Measurements from ENCODE around the gene MT1A. TPM values are rescaled to one million over a fixed set of nuclear protein-coding genes. Genes with fewer than 3 reads are reported as not detected.
A peak's percentile ranks its signal among the peaks of the same experiment; 100 is the strongest.

MT1A gene
- total RNA-seq, 2 experiments from 2014 or later: not detected

DNA sequence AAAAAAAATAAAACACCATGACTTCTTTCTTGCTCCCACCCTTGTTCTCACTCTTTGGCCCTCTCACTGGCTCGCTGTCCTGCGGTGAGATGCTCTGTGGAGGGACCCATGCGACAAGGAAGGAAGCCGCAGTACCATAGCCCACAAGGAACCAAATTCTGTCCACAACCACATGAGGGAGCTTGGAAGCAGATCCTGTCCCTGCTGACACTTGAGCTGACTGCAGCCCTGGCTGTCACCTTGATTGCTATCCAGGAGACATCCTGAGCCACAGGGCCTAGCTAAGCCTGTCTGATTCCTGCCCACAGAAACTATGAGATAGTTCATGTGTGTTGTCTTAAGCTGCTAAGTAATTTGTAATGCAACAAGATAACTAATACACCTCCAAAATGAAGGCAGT lies 34.9 kb upstream of the MT1A start:
- intact Hi-C loops (cut with micrococcal nuclease): no loop called here
- ChIA-PET CTCF (interaction anchor here (0.6 to 6.3 kb wide), 5 partner anchors 12 to 98 kb away, joined by 3 to 47 read pairs (median 3); partner anchors contain the start of gene MT1X), POLR2A (interaction anchor here (1.2 kb wide), 1 partner anchor 26 kb away, joined by 3 read pairs; no protein-coding TSS in a partner anchor)
- Mint-ChIP-seq H3K27me3 (peaks cover 6% of the 10 kb centered on the region), H3K9me3 (no peaks in the 10 kb centered on the region), H3K4me3 (no peak overlapping the region), H3K4me1 (ENCODE audit: low read depth) (peaks cover 24% of the 10 kb centered on the region), H3K27ac (no peak overlapping the region), H3K36me3 (ENCODE audit: low read depth) (no peaks in the 10 kb centered on the region)
- TF ChIP-seq, protein P1, sequence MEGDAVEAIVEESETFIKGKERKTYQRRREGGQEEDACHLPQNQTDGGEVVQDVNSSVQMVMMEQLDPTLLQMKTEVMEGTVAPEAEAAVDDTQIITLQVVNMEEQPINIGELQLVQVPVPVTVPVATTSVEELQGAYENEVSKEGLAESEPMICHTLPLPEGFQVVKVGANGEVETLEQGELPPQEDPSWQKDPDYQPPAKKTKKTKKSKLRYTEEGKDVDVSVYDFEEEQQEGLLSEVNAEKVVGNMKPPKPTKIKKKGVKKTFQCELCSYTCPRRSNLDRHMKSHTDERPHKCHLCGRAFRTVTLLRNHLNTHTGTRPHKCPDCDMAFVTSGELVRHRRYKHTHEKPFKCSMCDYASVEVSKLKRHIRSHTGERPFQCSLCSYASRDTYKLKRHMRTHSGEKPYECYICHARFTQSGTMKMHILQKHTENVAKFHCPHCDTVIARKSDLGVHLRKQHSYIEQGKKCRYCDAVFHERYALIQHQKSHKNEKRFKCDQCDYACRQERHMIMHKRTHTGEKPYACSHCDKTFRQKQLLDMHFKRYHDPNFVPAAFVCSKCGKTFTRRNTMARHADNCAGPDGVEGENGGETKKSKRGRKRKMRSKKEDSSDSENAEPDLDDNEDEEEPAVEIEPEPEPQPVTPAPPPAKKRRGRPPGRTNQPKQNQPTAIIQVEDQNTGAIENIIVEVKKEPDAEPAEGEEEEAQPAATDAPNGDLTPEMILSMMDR (IDR thresholded peaks at IDR 0.05): peak; percentile 12
- no peak for ATAC-seq
- no peak for DNase-seq

GRCh38 chr16:56604966-56605365 lies 33.5 kb upstream of the MT1A start:
- intact Hi-C loops (cut with micrococcal nuclease): no loop called here
- CTCF ChIA-PET: interaction anchor here (0.8 to 6.3 kb wide), 5 partner anchors 28 to 184 kb away, joined by 3 to 47 read pairs (median 4); no protein-coding TSS in a partner anchor
- TF ChIP-seq, protein P1 (IDR thresholded peaks at IDR 0.05): no peak

DNA sequence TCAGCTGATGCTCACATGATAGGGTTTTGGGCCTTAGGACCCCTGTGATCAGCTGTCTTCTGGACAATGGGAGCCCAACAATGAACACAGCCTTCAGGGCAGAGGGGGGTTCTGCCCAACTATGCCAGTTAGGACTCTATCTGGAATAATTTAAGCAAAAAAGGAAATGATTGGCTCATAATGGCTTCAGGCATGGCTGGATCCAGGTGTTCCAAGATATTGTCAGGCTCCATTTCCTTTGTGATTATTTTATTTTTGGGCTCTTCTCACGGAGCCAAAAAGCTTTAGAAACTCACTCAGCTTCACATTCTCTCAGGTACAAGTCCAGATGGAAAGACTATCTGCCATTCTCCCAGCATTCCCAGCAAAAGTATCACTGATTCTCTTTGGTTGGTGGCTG lies 33.0 kb upstream of the MT1A start:
- Mint-ChIP-seq H3K9me3 (no peaks in the 10 kb centered on the region), H3K27ac (no peak overlapping the region), H3K4me3 (no peak overlapping the region), H3K4me1 (ENCODE audit: low read depth) (peaks cover 36% of the 10 kb centered on the region), H3K27me3 (peaks cover 3% of the 10 kb centered on the region), H3K36me3 (ENCODE audit: low read depth) (peaks cover 2% of the 10 kb centered on the region)
- DNase-seq: no peak
- intact Hi-C loops (cut with micrococcal nuclease): no loop called here
- TF ChIP-seq, protein P1 (IDR thresholded peaks at IDR 0.05): no peak
- no peak for ATAC-seq
- ChIA-PET POLR2A (interaction anchor here (0.8 to 1.4 kb wide), 3 partner anchors 9 to 79 kb away, joined by 3 to 4 read pairs (median 4); partner anchors contain the start of gene MT1X), CTCF (interaction anchor here (0.8 to 6.3 kb wide), 7 partner anchors 18 to 184 kb away, joined by 3 to 47 read pairs (median 4); no protein-coding TSS in a partner anchor)

More at GRCh38 chr16:56604966-56605365, 33.5 kb upstream of the MT1A start:
- Mint-ChIP-seq H3K27ac (no peak overlapping the region), H3K4me3 (no peak overlapping the region), H3K4me1 (ENCODE audit: low read depth) (peaks cover 32% of the 10 kb centered on the region), H3K36me3 (ENCODE audit: low read depth) (peaks cover 2% of the 10 kb centered on the region), H3K9me3 (no peaks in the 10 kb centered on the region), H3K27me3 (peaks cover 6% of the 10 kb centered on the region)
- ATAC-seq (no peak), DNase-seq (no peak)
- POLR2A ChIA-PET: interaction anchor here (0.8 kb wide), 1 partner anchor 78 kb away, joined by 4 read pairs; the partner anchor contains the start of gene MT1X

DNA sequence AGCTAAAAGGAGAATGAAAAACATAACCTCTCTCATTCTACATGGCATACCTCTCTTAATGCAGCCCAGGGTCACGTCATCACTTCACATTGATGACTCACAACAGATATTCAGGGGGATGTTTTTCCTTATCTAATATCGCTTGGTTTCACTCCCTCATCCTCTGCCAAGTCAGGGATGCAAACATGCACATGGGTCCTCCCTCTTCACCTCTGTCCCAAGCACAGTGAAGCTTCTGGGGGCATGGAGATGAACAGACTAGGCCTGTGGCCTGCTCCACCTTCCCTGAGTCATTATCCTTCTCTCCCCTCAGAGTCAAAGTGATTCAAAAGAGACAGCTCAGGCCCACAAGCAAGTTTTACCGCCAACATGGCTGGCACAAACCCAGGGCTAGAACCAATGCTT lies 32.4 kb upstream of the MT1A start:
- Mint-ChIP-seq H3K9me3 (no peaks in the 10 kb centered on the region), H3K4me3 (no peak overlapping the region), H3K36me3 (ENCODE audit: low read depth) (peaks cover 2% of the 10 kb centered on the region), H3K4me1 (ENCODE audit: low read depth) (peaks cover 41% of the 10 kb centered on the region), H3K27ac (peak overlapping the region; percentile 13), H3K27me3 (peaks cover under 1% of the 10 kb centered on the region)
- DNase-seq (peak; percentile 42), ATAC-seq (no peak)
- POLR2A ChIA-PET: interaction anchor here (0.7 to 1.4 kb wide), 3 partner anchors 9 to 78 kb away, joined by 3 to 4 read pairs (median 3); no protein-coding TSS in a partner anchor
- TF ChIP-seq, protein P1 (IDR thresholded peaks at IDR 0.05): no peak
- intact Hi-C loops (cut with micrococcal nuclease): no loop called here
- CTCF ChIA-PET: interaction anchor here (1.0 to 6.3 kb wide), 6 partner anchors 18 to 95 kb away, joined by 3 to 47 read pairs (median 4); no protein-coding TSS in a partner anchor

DNA sequence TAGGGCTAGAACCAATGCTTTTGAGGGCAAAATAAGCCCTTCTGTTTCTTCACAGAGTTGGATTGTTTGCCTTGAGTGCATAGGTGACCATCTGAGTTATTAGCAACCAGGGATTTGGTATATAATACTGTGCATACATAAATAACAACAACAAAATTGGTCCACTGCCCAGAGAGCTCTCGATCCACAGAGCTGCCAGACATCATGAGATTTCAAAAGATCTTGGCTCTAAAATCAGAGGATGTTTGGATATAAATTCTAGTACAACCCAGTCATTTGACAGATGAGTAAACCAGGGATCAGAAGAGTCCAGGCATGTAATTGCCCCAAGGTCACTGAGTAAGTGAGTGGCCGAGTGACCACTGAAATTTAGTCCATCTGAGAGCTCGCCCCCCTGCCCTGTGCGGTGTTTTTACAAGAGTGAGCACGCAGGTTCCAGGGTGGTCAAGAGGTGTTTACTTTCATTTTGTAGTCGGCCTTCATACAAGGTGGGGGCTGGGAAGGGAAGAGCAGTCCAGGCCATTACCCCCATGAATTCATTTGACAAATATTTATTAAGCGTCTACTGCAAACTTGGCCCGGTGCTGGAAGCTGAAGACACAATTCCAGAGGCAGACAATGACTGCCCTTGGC lies 31.9 kb upstream of the MT1A start:
- peak overlapping the region; percentile 88 for H3K27ac Mint-ChIP-seq
- H3K4me1 Mint-ChIP-seq (ENCODE audit: low read depth): peaks cover 46% of the 10 kb centered on the region
- DNase-seq (no peak), ATAC-seq (no peak)
- no peaks in the 10 kb centered on the region for H3K9me3 Mint-ChIP-seq
- H3K4me3 Mint-ChIP-seq: no peak overlapping the region
- TF ChIP-seq, protein P1 (IDR thresholded peaks at IDR 0.05): no peak
- no peaks in the 10 kb centered on the region for H3K27me3 Mint-ChIP-seq
- intact Hi-C loops (cut with micrococcal nuclease): no loop called here
- ChIA-PET CTCF (interaction anchor here (0.9 to 6.3 kb wide), 6 partner anchors 17 to 96 kb away, joined by 3 to 47 read pairs (median 4); no protein-coding TSS in a partner anchor), POLR2A (interaction anchor here (0.7 to 1.9 kb wide), 6 partner anchors 8 to 78 kb away, joined by 3 to 10 read pairs (median 3); partner anchors contain the start of genes MT1H and MT1X)
- peaks cover 2% of the 10 kb centered on the region for H3K36me3 Mint-ChIP-seq (ENCODE audit: low read depth)
